ENCODE results near the gene PRSS8. TPM values are rescaled to one million over a fixed set of nuclear protein-coding genes. Genes with fewer than 3 reads are reported as not detected.

PRSS8 gene
- total and polyA plus RNA-seq, 2 donors (not counting 3 experiments of a cell fraction or from before 2014, with no cell fraction given), result 0.12 TPM; not detected in 1

- no peak for FAIRE-seq
- BruUV-seq (replicated peaks), result no TSS peak
- H4K20me1 ChIP-seq (replicated peaks; ENCODE audit: control insufficient read depth, extremely low read depth, insufficient read depth, low read length), result peaks cover 22% of the 10 kb centered on the region
Observed at GRCh38 chr16:31181102-31181830, 45.7 kb upstream of the PRSS8 start.

More at GRCh38 chr16:31181102-31181830, 45.7 kb upstream of the PRSS8 start:
- Histone ChIP-seq H3K9me1 (replicated peaks; ENCODE audit: control insufficient read depth, extremely low read depth, insufficient read depth, low read length) (no peaks in the 10 kb centered on the region), H3K4me3 (replicated peaks in 1 of 3; ENCODE audit: insufficient read depth in 1 of 3, low read depth in 1 of 3, low read length in 3 of 3) (peak overlapping the region; percentile 77 to 100 (median 95)), H3K79me2 (ENCODE audit: control insufficient read depth, insufficient read depth, low read length) (peaks cover 61% of the 10 kb centered on the region), H3K27me3 (ENCODE audit: control insufficient read depth in 2 of 2, insufficient read depth in 2 of 2, low read length in 2 of 2) (no peaks in the 10 kb centered on the region), H3K36me3 (ENCODE audit: control insufficient read depth in 2 of 2, extremely low read depth in 1 of 2, insufficient read depth in 2 of 2, low read length in 2 of 2) (peaks cover 25 to 29% of the 10 kb centered on the region in 2 experiments), H3K4me1 (ENCODE audit: control insufficient read depth, extremely low read depth, insufficient read depth, low read length) (peaks cover 22% of the 10 kb centered on the region), H3K9ac (replicated peaks; ENCODE audit: extremely low read depth, insufficient read depth, low read length) (peak overlapping the region; percentile 93), H3K9me3 (replicated peaks; ENCODE audit: control insufficient read depth, insufficient read depth, low read length) (no peaks in the 10 kb centered on the region), H3K4me2 (ENCODE audit: insufficient read depth, low read length) (peak overlapping the region; percentile 99), H2AFZ (ENCODE audit: low read depth, low read length) (no peak overlapping the region), H3K27ac (ENCODE audit: insufficient read depth, low read depth, low read length) (peak overlapping the region; percentile 91)
- POLR2A ChIA-PET, result interaction anchor here (0.8 to 2.2 kb wide), 10 partner anchors 10 to 291 kb away, joined by 3 to 37 read pairs (median 4); partner anchors contain the start of genes KAT8, PYCARD, TGFB1I1 and ZNF646
- dilution Hi-C loops (cut with MboI; ENCODE audit: extremely low pct_ligation_motif_present, low sequenced_read_pairs) (no loop called here), intact Hi-C loops (cut with micrococcal nuclease) (loop anchor here (2.0 to 5.0 kb wide), 3 partner anchors 64 to 276 kb away; partner anchors contain the start of genes ARMC5, BCKDK and KAT8)
- CTCF ChIA-PET, result interaction anchor here (1.7 kb wide), 1 partner anchor 39 kb away, joined by 20 read pairs; no protein-coding TSS in a partner anchor
- TF ChIP-seq MAX (IDR thresholded peaks at IDR 0.05; ENCODE audit: insufficient read depth, insufficient read length) (no peak), GATA2 (IDR thresholded peaks at IDR 0.05; ENCODE audit: insufficient read depth, insufficient read length, low read depth, low read length) (no peak), JUN (IDR thresholded peaks at IDR 0.05; ENCODE audit: borderline replicate concordance, insufficient read depth, insufficient read length, low read depth) (no peak), MYC (IDR thresholded peaks at IDR 0.05; ENCODE audit: low read depth, low read length) (no peak), POLR2A (IDR thresholded peaks at IDR 0.05; ENCODE audit: low read depth, low read length) (no peak), CTCF (IDR thresholded peaks at IDR 0.05; ENCODE audit: extremely low read depth in 1 of 2, insufficient read depth in 1 of 2, low read depth in 1 of 2, low read length in 2 of 2) (no peak), POLR2AphosphoS5 (IDR thresholded peaks at IDR 0.05; ENCODE audit: insufficient read depth, low read depth, low read length) (no peak), FOS (IDR thresholded peaks at IDR 0.05; ENCODE audit: borderline replicate concordance, insufficient read depth, low read length) (no peak), EZH2 (IDR thresholded peaks at IDR 0.05; ENCODE audit: borderline replicate concordance, low read depth, low read length, severe bottlenecking) (no peak)
- DNase-seq (ENCODE audit: low read depth, low spot score), result peak; percentile 29

Data from endothelial cell of umbilical vein (primary cell).